Suprapubic skin (tissue), 4 donors: ENCODE data around the gene HOXA9. TPM values are rescaled to one million over a fixed set of nuclear protein-coding genes. Genes with fewer than 3 reads are reported as not detected.
A peak's percentile ranks its signal among the peaks of the same experiment; 100 is the strongest.

Experiments used
- DNase-seq, 2 donors: peaks; one replicate each; pipeline ENCODE4 v3.0.0-alpha.2; 2019; ENCODE audit warnings: low spot score in 2 of 2
- H3K27ac ChIP-seq: fragments of 200-600 bp; sonication (generic); one replicate; pipeline ENCODE4 v1.5.1; 2019
- H3K27me3 ChIP-seq: fragments of 200-600 bp; sonication (generic); one replicate; pipeline ENCODE4 v1.5.1; 2019
- H3K36me3 ChIP-seq: fragments of 200-600 bp; sonication (generic); one replicate; pipeline ENCODE4 v1.5.1; 2019
- H3K4me1 ChIP-seq: fragments of 200-600 bp; sonication (generic); one replicate; pipeline ENCODE4 v1.5.1; 2019
- H3K4me3 ChIP-seq: fragments of 200-600 bp; sonication (generic); one replicate; pipeline ENCODE4 v1.5.1; 2019; ENCODE audit warnings: mild to moderate bottlenecking
- H3K9me3 ChIP-seq: fragments of 200-600 bp; sonication (generic); one replicate; pipeline ENCODE4 v1.5.1; 2019
- EP300 ChIP-seq: sonication (generic); formaldehyde crosslinking; IDR thresholded peaks from one replicate; pipeline ENCODE4 v1.6.1; 2017; ENCODE audit warnings: antibody characterized with exemption
- POLR2A ChIP-seq, 2 donors: fragments of 450-650 bp; IDR thresholded peaks; one replicate each; pipeline ENCODE4 v1.6.1; 2017; ENCODE audit warnings: antibody characterized with exemption in 2 of 2, mild to moderate bottlenecking in 2 of 2, moderate library complexity in 2 of 2
- POLR2AphosphoS5 ChIP-seq, 3 donors: sonication (generic); formaldehyde crosslinking; IDR thresholded peaks; one replicate each; pipeline ENCODE4 v1.6.1; 2017; ENCODE audit warnings: antibody characterized with exemption in 3 of 3
- WGBS: methylation state at CpG from one replicate; pipeline ENCODE4 v1.1.5; 2018; 5-methylcytosine and 5-hydroxymethylcytosine counted together
- total RNA-seq, 4 donors: library from RNA; depleted of rRNA; stranded (reverse); fragments of >200 nt; gene quantifications; one replicate each; pipeline ENCODE4 v1.1.0, GENCODE V29; 2016
- TF ChIP-seq, protein P1 (sequence below), 2 donors: fragments of 200-600 bp in 1 of 2; fragments of 450-650 bp in 1 of 2; sonication (generic) in 1 of 2; IDR thresholded peaks; one replicate each; pipeline ENCODE4 v1.5.1; 2016 to 2019; ENCODE audit warnings: antibody characterized with exemption in 2 of 2, mild to moderate bottlenecking in 1 of 2, moderate library complexity in 1 of 2

The HOXA9 gene
- total RNA-seq, 4 donors from 2014 or later: 26.7 to 64.8 (median 48.7) TPM

DNA sequence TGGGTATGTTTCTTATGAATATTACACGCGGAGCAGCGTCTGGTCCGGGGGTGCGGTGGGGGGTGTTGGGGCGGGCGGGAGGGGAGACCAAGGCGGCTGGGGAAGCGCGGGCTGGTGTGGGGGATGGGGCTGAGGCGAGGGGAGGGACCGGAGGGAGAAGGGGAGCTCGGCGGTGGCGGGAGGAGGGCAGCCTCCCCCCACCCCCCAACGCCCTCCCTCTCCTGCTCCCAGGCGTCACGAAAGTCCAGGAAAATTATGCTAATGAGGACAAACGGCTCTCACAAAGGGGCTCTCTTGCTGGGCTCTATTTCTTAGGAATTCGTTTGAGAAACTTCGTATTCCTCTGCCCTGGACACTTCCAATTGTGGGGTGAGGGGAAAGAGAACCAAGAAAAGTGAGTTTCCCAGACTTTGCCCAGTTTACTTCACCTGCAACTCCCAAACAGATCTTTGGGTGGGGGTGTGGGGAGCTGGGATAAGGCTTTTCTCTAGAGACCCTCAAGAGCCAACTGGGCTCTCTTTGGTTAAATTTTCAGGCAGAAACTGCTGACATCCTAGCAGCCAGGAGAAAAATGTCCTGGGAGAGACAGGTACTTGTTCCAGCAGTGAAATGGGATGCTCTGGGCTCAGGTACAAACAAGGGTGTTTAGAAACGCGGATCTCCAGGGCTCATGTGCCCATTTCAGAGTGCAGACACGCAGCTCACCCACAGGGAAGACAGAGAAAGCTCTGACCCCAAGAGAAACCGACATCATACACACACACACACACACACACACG, 51.2 kb downstream of the HOXA9 start:
- H3K4me3 ChIP-seq: peak overlapping the region; percentile 58
- peak in 1 of 2 donors; percentile 54 for DNase-seq
- H3K27me3 ChIP-seq: no peaks in the 10 kb centered on the region
- peak overlapping the region; percentile 86 for H3K27ac ChIP-seq
- H3K36me3 ChIP-seq: peaks cover 8% of the 10 kb centered on the region
- WGBS: 31% methylated on average over 21 of the region's 26 CpGs
- TF ChIP-seq POLR2AphosphoS5 (IDR thresholded peaks at IDR 0.05): no peak
- TF ChIP-seq EP300: no peak
- TF ChIP-seq, protein P1, sequence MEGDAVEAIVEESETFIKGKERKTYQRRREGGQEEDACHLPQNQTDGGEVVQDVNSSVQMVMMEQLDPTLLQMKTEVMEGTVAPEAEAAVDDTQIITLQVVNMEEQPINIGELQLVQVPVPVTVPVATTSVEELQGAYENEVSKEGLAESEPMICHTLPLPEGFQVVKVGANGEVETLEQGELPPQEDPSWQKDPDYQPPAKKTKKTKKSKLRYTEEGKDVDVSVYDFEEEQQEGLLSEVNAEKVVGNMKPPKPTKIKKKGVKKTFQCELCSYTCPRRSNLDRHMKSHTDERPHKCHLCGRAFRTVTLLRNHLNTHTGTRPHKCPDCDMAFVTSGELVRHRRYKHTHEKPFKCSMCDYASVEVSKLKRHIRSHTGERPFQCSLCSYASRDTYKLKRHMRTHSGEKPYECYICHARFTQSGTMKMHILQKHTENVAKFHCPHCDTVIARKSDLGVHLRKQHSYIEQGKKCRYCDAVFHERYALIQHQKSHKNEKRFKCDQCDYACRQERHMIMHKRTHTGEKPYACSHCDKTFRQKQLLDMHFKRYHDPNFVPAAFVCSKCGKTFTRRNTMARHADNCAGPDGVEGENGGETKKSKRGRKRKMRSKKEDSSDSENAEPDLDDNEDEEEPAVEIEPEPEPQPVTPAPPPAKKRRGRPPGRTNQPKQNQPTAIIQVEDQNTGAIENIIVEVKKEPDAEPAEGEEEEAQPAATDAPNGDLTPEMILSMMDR (IDR thresholded peaks at IDR 0.05): no peak
- no peak for TF ChIP-seq POLR2A (IDR thresholded peaks at IDR 0.05)
- H3K4me1 ChIP-seq: peaks cover 45% of the 10 kb centered on the region
- H3K9me3 ChIP-seq: no peaks in the 10 kb centered on the region

DNA sequence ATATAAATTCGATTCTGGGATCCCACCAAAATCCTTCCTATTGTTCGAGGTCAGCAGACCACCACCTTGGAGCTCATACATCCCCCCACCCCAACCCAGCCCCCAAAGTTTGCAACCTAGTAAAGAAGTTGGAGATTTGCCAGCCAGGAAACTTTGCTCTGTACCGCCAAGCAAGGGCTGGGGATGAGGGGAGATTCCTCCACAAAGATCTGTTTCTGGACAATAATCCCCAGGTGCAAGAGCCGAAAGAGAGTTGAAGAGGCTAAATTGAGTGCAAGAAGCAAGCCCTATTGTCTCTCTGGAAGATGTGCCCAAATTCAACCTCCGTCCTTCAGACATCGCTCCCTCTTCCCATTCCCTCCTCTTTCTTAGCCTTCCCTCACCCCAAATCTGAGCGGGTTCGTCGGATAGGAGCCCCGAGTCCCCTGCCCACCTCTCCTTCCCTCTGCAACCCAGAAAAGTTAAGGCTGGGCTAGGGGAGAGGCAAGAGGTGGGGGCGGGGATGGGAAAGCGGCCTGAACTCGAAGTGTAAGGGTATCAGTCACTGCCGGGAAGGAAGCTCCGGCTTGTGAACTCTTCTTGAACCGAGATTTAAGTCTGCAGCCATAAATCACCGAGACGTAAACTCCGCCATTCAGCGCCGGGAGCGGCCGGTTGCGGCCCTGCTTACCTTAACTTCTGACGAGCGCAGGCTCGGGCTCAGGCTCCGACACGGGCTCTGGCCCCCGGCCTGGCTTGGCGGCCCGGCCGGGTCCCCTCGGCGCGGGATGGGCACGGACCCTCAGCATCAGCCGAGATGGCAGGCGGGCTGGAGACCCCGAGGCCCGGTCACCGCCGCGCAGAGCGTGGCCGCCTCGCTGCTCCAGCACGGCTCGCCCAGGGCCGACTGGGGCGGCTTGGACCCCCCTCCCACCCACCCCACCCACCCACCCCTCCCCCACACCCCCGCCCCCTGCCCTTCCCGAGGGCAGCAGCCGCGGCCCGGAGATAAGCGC, 52.1 kb downstream of the HOXA9 start:
- H3K9me3 ChIP-seq: no peaks in the 10 kb centered on the region
- no peaks in the 10 kb centered on the region for H3K27me3 ChIP-seq
- DNase-seq: peak in 1 of 2 donors; percentile 60
- H3K4me1 ChIP-seq: peaks cover 45% of the 10 kb centered on the region
- 38% methylated on average over 24 of the region's 57 CpGs for WGBS
- H3K36me3 ChIP-seq: peaks cover 8% of the 10 kb centered on the region
- H3K4me3 ChIP-seq: peak overlapping the region; percentile 58
- peak overlapping the region; percentile 86 for H3K27ac ChIP-seq
- TF ChIP-seq POLR2A (IDR thresholded peaks at IDR 0.05) (no peak), EP300 (no peak), POLR2AphosphoS5 (IDR thresholded peaks at IDR 0.05) (no peak)
- TF ChIP-seq, protein P1 (IDR thresholded peaks at IDR 0.05): no peak

Other genes with a start within 250 kb of the HOXA9 start
- 1 to 10 TPM; 2.5 to 4.0 (median 3.1) TPM for gene HOXA1, start 69.5 kb downstream of the HOXA9 start, total RNA-seq
- gene HOXA2, start 62.9 kb downstream of the HOXA9 start, total RNA-seq: 1 to 10 TPM in 2 of 4 donors, under 1 TPM in 2; 0.34 to 4.2 (median 1.9) TPM
- 1 to 10 TPM; 1.8 to 4.7 (median 2.5) TPM for gene HOXA4, start 34.8 kb downstream of the HOXA9 start, total RNA-seq
- gene HOXA5, start 21.9 kb downstream of the HOXA9 start, total RNA-seq: 10 to 100 TPM in 3 of 4 donors, 1 to 10 TPM in 1; 4.7 to 16.3 (median 14.6) TPM
- 1 to 10 TPM; 4.0 to 9.3 (median 6.4) TPM for gene HOXA6, start 17.8 kb downstream of the HOXA9 start, total RNA-seq
- gene HOXA3, start 13.0 kb downstream of the HOXA9 start, total RNA-seq: 10 to 100 TPM in 1 of 4 donors, 1 to 10 TPM in 3; 5.5 to 19.9 (median 6.2) TPM
- 10 to 100 TPM; 14.8 to 23.6 (median 17.5) TPM for gene HOXA7, start 8.9 kb downstream of the HOXA9 start, total RNA-seq
- 1 to 10 TPM; 4.7 to 8.9 (median 6.0) TPM for gene HOXA10, start 8.8 kb upstream of the HOXA9 start, total RNA-seq
- gene HOXA11, start 19.7 kb upstream of the HOXA9 start, total RNA-seq: 1 to 10 TPM in 1 of 4 donors, under 1 TPM in 2, not detected in 1; 0.34 to 1.2 (median 0.95) TPM
- gene HOXA13, start 34.6 kb upstream of the HOXA9 start, total RNA-seq: under 1 TPM in 1 of 4 donors, not detected in 3; 0.17 TPM
- gene EVX1, start 77.3 kb upstream of the HOXA9 start, total RNA-seq: not detected